H9 (cell line): ENCODE results near the gene MRTO4. TPM values are rescaled to one million over a fixed set of nuclear protein-coding genes. Genes with fewer than 3 reads are reported as not detected.

Source experiments
- DNase-seq: peaks from one replicate; pipeline ENCODE4 v3.0.0-alpha.2; 2017
- H2AFZ ChIP-seq: one replicate; pipeline ENCODE4 v1.6.1; 2013; ENCODE audit warnings: mild to moderate bottlenecking, low read length, control low read depth, moderate library complexity
- H2AK5ac ChIP-seq: 2 replicates; pipeline ENCODE4 v1.6.1; 2013; ENCODE audit warnings: low read length, control low read depth, mixed read lengths; ENCODE audit not compliant: insufficient read length
- H2BK120ac ChIP-seq: one replicate; pipeline ENCODE4 v1.6.1; 2013; ENCODE audit warnings: low read depth, mild to moderate bottlenecking, low read length, control low read depth, inconsistent platforms; ENCODE audit not compliant: poor library complexity, severe bottlenecking
- H2BK12ac ChIP-seq: 2 replicates; pipeline ENCODE4 v1.6.1; 2013; ENCODE audit warnings: low read length, control low read depth, mixed read lengths, low read depth; ENCODE audit not compliant: insufficient read length
- H2BK15ac ChIP-seq: 2 replicates; pipeline ENCODE4 v1.6.1; 2013; ENCODE audit warnings: low read depth, low read length, control low read depth
- H2BK20ac ChIP-seq: one replicate; pipeline ENCODE4 v1.6.1; 2013; ENCODE audit warnings: low read depth, mild to moderate bottlenecking, low read length, control low read depth, inconsistent platforms; ENCODE audit not compliant: poor library complexity, severe bottlenecking
- H2BK5ac ChIP-seq: 2 replicates; pipeline ENCODE4 v1.6.1; 2013; ENCODE audit warnings: low read length, control low read depth, mixed read lengths; ENCODE audit not compliant: insufficient read length
- H3K14ac ChIP-seq: 2 replicates; pipeline ENCODE4 v1.6.1; 2013; ENCODE audit warnings: low read length, control low read depth; ENCODE audit not compliant: insufficient read depth
- H3K18ac ChIP-seq: 2 replicates; pipeline ENCODE4 v1.6.1; 2013; ENCODE audit warnings: low read depth, mild to moderate bottlenecking, mixed read lengths, low read length, control low read depth; ENCODE audit not compliant: insufficient read length
- H3K23ac ChIP-seq: 2 replicates; pipeline ENCODE4 v1.6.1; 2013; ENCODE audit warnings: low read length, control low read depth, mixed read lengths, low read depth; ENCODE audit not compliant: insufficient read length
- H3K23me2 ChIP-seq: 2 replicates; pipeline ENCODE4 v1.6.1; 2013; ENCODE audit warnings: low read depth, mild to moderate bottlenecking, mixed read lengths, low read length, control low read depth; ENCODE audit not compliant: insufficient read length, poor library complexity, severe bottlenecking
- H3K27ac ChIP-seq: 2 replicates; pipeline ENCODE4 v1.5.1; 2013; ENCODE audit warnings: low read length, control low read depth, mixed read lengths, low read depth; ENCODE audit not compliant: insufficient read length
- H3K27me3 ChIP-seq: 2 replicates; pipeline ENCODE4 v1.6.1; 2013; ENCODE audit warnings: low read length, control low read depth, inconsistent platforms; ENCODE audit not compliant: insufficient read depth
- H3K4ac ChIP-seq: 2 replicates; pipeline ENCODE4 v1.6.1; 2013; ENCODE audit warnings: low read depth, mild to moderate bottlenecking, control low read depth, inconsistent platforms, low read length, moderate library complexity
- H3K4me1 ChIP-seq: 2 replicates; pipeline ENCODE4 v1.6.1; 2013; ENCODE audit warnings: low read length, control low read depth, inconsistent platforms; ENCODE audit not compliant: insufficient read depth
- H3K4me2 ChIP-seq: 2 replicates; pipeline ENCODE4 v1.6.1; 2013; ENCODE audit warnings: low read length, control low read depth, mixed read lengths; ENCODE audit not compliant: insufficient read length, insufficient read depth
- H3K56ac ChIP-seq: 2 replicates; pipeline ENCODE4 v1.6.1; 2013; ENCODE audit warnings: low read depth, mild to moderate bottlenecking, mixed read lengths, low read length, control low read depth; ENCODE audit not compliant: insufficient read length
- H3K79me1 ChIP-seq: 2 replicates; pipeline ENCODE4 v1.6.1; 2013; ENCODE audit warnings: low read depth, mild to moderate bottlenecking, moderate library complexity, low read length, control low read depth, inconsistent platforms; ENCODE audit not compliant: insufficient read depth, poor library complexity, severe bottlenecking
- H3K79me2 ChIP-seq: 2 replicates; pipeline ENCODE4 v1.6.1; 2013; ENCODE audit warnings: low read length, control low read depth, inconsistent platforms; ENCODE audit not compliant: insufficient read depth
- H3K9ac ChIP-seq: 2 replicates; pipeline ENCODE4 v1.6.1; 2013; ENCODE audit warnings: low read length, control low read depth, mixed read lengths; ENCODE audit not compliant: insufficient read length; ENCODE audit errors: extremely low read depth
- H3K9me3 ChIP-seq: one replicate; pipeline ENCODE4 v1.6.1; 2013; ENCODE audit warnings: low read depth, low read length, inconsistent platforms; ENCODE audit not compliant: control insufficient read depth
- H3T11ph ChIP-seq: one replicate; pipeline ENCODE4 v1.6.1; 2013; ENCODE audit warnings: mild to moderate bottlenecking, low read length, control low read depth, inconsistent platforms
- H4K20me1 ChIP-seq: one replicate; pipeline ENCODE4 v1.6.1; 2013; ENCODE audit not compliant: control insufficient read depth, insufficient read length, insufficient read depth
- H4K5ac ChIP-seq: 2 replicates; pipeline ENCODE4 v1.6.1; 2013; ENCODE audit warnings: low read depth, mild to moderate bottlenecking, mixed read lengths, low read length, control low read depth; ENCODE audit not compliant: insufficient read length
- H4K8ac ChIP-seq: replicated peaks from 2 replicates; pipeline ENCODE4 v1.6.1; 2013; ENCODE audit warnings: low read length, control low read depth, mixed read lengths, low read depth; ENCODE audit not compliant: insufficient read length
- H4K91ac ChIP-seq: 2 replicates; pipeline ENCODE4 v1.6.1; 2013; ENCODE audit warnings: low read depth, mild to moderate bottlenecking, moderate library complexity, mixed read lengths, low read length, control low read depth; ENCODE audit not compliant: insufficient read length
- H3K27ac Mint-ChIP-seq, 3 experiments: 2 replicates in 2 of 3; 3 replicates in 1 of 3; pipeline ENCODE4 v1.8.0; 2020 to 2021; ENCODE audit warnings: mixed read lengths in 3 of 3, mild to moderate bottlenecking in 1 of 3, moderate library complexity in 1 of 3
- H3K27me3 Mint-ChIP-seq: 2 replicates; pipeline ENCODE4 v1.8.0; 2021; ENCODE audit warnings: low read depth, mild to moderate bottlenecking, moderate library complexity, mixed read lengths
- H3K36me3 Mint-ChIP-seq, 3 experiments: 2 replicates in 2 of 3; 3 replicates in 1 of 3; pipeline ENCODE4 v1.8.0; 2020 to 2021; ENCODE audit warnings: low read depth in 3 of 3, mixed read lengths in 3 of 3; ENCODE audit not compliant: insufficient read depth in 1 of 3
- H3K4me1 Mint-ChIP-seq, 2 experiments: 2 replicates each; pipeline ENCODE4 v1.8.0; 2020; ENCODE audit warnings: mixed read lengths in 2 of 2
- H3K4me3 Mint-ChIP-seq, 2 experiments: 2 replicates in 1 of 2; 3 replicates in 1 of 2; pipeline ENCODE4 v1.8.0; 2020 to 2021; ENCODE audit warnings: mild to moderate bottlenecking in 2 of 2, mixed read lengths in 2 of 2, moderate library complexity in 1 of 2
- H3K9me3 Mint-ChIP-seq, 2 experiments: 2 replicates in 1 of 2; 3 replicates in 1 of 2; pipeline ENCODE4 v1.8.0; 2020; ENCODE audit warnings: mild to moderate bottlenecking in 2 of 2, mixed read lengths in 2 of 2, moderate library complexity in 1 of 2
- WGBS: extraction: QIAGEN DNeasy Blood & Tissue Kit; methylation state at CpG from one replicate; pipeline ENCODE4 v1.1.7; 2013; ENCODE audit warnings: missing lambda C conversion rate, low lambda C conversion rate, mixed read lengths; ENCODE audit not compliant: insufficient read length; ENCODE audit errors: extremely low coverage; 5-methylcytosine and 5-hydroxymethylcytosine counted together
- total RNA-seq: library from RNA; stranded (reverse); gene quantifications from 2 replicates; pipeline ENCODE4 v1.2.1, GENCODE V29; 2021
- TF ChIP-seq, protein P1 (sequence below): fragments of 200-600 bp; sonication (generic); conservative IDR thresholded peaks from 3 replicates; pipeline ENCODE4 v1.8.0; 2021; ENCODE audit warnings: antibody characterized with exemption, mild to moderate bottlenecking

The MRTO4 gene
- total RNA-seq, 1 experiment from 2014 or later: 78.3 TPM

GRCh38 chr1:19222573-19222972 lies 29.0 kb upstream of the MRTO4 start:
- no peaks in the 10 kb centered on the region for H3K79me2 ChIP-seq
- no peak overlapping the region for H3K18ac ChIP-seq
- H2AFZ ChIP-seq: no peak overlapping the region
- TF ChIP-seq, protein P1, sequence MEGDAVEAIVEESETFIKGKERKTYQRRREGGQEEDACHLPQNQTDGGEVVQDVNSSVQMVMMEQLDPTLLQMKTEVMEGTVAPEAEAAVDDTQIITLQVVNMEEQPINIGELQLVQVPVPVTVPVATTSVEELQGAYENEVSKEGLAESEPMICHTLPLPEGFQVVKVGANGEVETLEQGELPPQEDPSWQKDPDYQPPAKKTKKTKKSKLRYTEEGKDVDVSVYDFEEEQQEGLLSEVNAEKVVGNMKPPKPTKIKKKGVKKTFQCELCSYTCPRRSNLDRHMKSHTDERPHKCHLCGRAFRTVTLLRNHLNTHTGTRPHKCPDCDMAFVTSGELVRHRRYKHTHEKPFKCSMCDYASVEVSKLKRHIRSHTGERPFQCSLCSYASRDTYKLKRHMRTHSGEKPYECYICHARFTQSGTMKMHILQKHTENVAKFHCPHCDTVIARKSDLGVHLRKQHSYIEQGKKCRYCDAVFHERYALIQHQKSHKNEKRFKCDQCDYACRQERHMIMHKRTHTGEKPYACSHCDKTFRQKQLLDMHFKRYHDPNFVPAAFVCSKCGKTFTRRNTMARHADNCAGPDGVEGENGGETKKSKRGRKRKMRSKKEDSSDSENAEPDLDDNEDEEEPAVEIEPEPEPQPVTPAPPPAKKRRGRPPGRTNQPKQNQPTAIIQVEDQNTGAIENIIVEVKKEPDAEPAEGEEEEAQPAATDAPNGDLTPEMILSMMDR: no peak
- Mint-ChIP-seq H3K4me1 (no peaks in the 10 kb centered on the region), H3K36me3 (peaks cover 42 to 95% (median 79%) of the 10 kb centered on the region in 3 experiments; a peak in 6 of 7 replicates), H3K9me3 (no peaks in the 10 kb centered on the region), H3K27me3 (no peaks in the 10 kb centered on the region), H3K27ac (no peak overlapping the region), H3K4me3 (no peak overlapping the region)
- H4K5ac ChIP-seq: no peak overlapping the region
- no peak for DNase-seq
- no peaks in the 10 kb centered on the region for H3K23me2 ChIP-seq
- no peaks in the 10 kb centered on the region for H3K79me1 ChIP-seq
- no peak overlapping the region for H3K27ac ChIP-seq
- no peak overlapping the region for H3K4ac ChIP-seq
- no peak overlapping the region for H2BK12ac ChIP-seq
- H2BK20ac ChIP-seq: no peak overlapping the region
- no peak overlapping the region for H4K91ac ChIP-seq
- H2BK15ac ChIP-seq: no peak overlapping the region
- H3K56ac ChIP-seq: no peak overlapping the region
- no peaks in the 10 kb centered on the region for H3K27me3 ChIP-seq
- H2BK120ac ChIP-seq: no peak overlapping the region
- H3K23ac ChIP-seq: no peak overlapping the region
- H3T11ph ChIP-seq: no peak overlapping the region
- H3K4me2 ChIP-seq: no peak overlapping the region
- H4K20me1 ChIP-seq: no peaks in the 10 kb centered on the region
- H2AK5ac ChIP-seq: no peak overlapping the region
- no peak overlapping the region for H2BK5ac ChIP-seq
- no peaks in the 10 kb centered on the region for H3K4me1 ChIP-seq
- H3K9ac ChIP-seq: no peak overlapping the region
- H4K8ac ChIP-seq: no peak overlapping the region
- WGBS: no CpG with 5 or more reads among the region's 11 CpGs
- no peak overlapping the region for H3K14ac ChIP-seq
- no peaks in the 10 kb centered on the region for H3K9me3 ChIP-seq
